ENCODE results near the gene RMC1. TPM values are rescaled to one million over a fixed set of nuclear protein-coding genes. Genes with fewer than 3 reads are reported as not detected.
"Not testable (repeated sequence)": the region's sequence is repeated elsewhere in the genome, so short reads cannot be mapped to it uniquely, and the experiment has no call there.

The RMC1 gene
- total RNA-seq, 1 donor from 2014 or later: 28.5 TPM

DNA sequence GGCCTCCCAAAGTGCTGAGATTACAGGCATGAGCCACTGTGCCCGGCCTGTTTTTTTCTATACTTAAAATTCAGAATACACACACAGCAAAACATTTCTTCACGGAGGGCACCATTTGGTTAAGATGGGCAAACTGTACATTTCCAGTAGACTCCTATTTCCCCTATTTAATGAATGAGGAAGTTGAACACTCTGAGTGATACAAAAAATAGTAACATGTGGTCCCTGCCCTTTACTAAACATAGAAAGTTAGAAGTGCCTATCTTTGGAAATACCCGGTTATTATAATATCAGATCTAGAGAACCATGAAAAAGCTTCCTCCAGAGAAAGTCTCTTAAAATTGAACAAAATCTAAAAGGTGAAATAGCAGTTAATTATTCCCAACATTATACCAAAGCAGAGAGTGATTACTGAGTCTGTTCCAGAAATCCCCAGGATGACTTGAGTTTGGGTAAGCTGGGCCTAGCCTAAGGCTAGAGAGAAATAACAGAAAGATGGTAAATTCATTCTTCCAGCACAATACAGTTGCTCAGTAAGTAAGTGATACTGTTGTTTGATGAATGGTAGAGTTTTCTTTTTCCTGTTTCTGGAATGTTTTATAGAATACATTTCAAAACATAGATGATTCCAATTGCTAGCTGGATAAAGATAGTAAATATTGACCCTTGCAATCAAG is 23.3 kb upstream of the RMC1 start:
- no peaks in the 10 kb centered on the region for H3K9me3 Mint-ChIP-seq (ENCODE audit: low read depth)
- TF ChIP-seq, protein P1, sequence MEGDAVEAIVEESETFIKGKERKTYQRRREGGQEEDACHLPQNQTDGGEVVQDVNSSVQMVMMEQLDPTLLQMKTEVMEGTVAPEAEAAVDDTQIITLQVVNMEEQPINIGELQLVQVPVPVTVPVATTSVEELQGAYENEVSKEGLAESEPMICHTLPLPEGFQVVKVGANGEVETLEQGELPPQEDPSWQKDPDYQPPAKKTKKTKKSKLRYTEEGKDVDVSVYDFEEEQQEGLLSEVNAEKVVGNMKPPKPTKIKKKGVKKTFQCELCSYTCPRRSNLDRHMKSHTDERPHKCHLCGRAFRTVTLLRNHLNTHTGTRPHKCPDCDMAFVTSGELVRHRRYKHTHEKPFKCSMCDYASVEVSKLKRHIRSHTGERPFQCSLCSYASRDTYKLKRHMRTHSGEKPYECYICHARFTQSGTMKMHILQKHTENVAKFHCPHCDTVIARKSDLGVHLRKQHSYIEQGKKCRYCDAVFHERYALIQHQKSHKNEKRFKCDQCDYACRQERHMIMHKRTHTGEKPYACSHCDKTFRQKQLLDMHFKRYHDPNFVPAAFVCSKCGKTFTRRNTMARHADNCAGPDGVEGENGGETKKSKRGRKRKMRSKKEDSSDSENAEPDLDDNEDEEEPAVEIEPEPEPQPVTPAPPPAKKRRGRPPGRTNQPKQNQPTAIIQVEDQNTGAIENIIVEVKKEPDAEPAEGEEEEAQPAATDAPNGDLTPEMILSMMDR (IDR thresholded peaks at IDR 0.05; ENCODE audit: unreplicated experiment): no peak
- peaks cover 25% of the 10 kb centered on the region for H3K36me3 Mint-ChIP-seq (ENCODE audit: insufficient read depth)
- no peak overlapping the region for H3K4me3 Mint-ChIP-seq (ENCODE audit: low read depth)
- no peak overlapping the region for H3K27ac Mint-ChIP-seq
- H3K27me3 Mint-ChIP-seq: no peaks in the 10 kb centered on the region
- peaks cover 5% of the 10 kb centered on the region for H3K4me1 Mint-ChIP-seq (ENCODE audit: low read depth)
- no peak for DNase-seq (ENCODE audit: low spot score, unreplicated experiment)

DNA sequence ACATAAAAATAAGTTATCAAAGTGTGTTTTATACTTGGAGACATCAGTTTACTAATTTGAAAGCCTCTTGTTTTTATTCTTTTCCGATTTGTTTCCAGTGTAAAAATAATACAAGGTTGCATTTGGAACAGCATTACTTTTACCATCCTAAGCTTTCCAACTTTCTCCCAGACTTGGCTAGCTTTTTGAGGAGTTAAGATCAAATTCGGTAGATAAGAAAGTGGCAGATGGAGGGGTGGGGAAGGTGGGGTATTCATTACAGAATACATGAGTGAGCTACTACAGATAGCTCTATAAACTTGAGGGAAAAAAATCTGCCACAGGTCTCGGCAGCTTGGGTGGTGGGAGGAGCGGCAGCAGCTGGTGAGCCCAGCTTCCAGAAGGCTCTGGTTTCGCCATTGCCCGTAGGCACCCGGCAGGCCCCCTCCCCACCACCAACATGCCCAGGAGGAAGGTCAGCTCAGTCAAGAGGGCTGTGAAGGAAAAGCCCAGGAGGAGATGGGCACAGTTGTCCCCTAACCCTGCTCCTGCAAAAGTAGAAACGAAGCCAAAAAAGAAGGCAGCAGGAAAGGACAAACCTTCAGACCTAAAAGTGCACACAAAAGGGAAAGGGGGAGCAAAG is 18.6 kb upstream of the RMC1 start:
- Mint-ChIP-seq H3K4me3 (ENCODE audit: low read depth) (no peak overlapping the region), H3K4me1 (ENCODE audit: low read depth) (peaks cover 15% of the 10 kb centered on the region), H3K9me3 (ENCODE audit: low read depth) (no peaks in the 10 kb centered on the region), H3K27ac (no peak overlapping the region), H3K36me3 (ENCODE audit: insufficient read depth) (peaks cover 13% of the 10 kb centered on the region), H3K27me3 (no peaks in the 10 kb centered on the region)
- DNase-seq (ENCODE audit: low spot score, unreplicated experiment): no peak
- TF ChIP-seq, protein P1 (IDR thresholded peaks at IDR 0.05; ENCODE audit: unreplicated experiment): no peak

DNA sequence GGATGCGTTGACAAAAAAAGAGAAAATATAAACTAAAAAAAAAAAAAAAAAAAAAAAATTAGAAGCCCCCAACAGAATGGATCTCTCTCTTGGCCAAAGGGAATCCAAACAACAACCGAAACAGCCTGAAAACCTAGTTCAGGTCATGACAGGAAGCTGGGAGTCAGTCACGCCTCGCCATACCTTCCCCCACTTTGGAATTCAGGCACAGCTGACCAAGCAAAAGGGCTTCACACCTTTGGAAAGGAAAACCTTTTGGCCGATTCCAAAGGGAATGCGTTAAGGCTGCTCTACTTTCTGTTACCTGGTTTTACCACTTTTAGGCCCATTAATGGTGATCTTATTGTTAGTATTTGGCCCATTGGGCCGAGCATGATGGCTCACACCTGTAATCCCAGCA is 17.9 kb upstream of the RMC1 start:
- Mint-ChIP-seq H3K27me3 (no peaks in the 10 kb centered on the region), H3K27ac (no peak overlapping the region), H3K9me3 (ENCODE audit: low read depth) (peaks cover 4% of the 10 kb centered on the region), H3K4me1 (ENCODE audit: low read depth) (peaks cover 15% of the 10 kb centered on the region), H3K36me3 (ENCODE audit: insufficient read depth) (peaks cover 10% of the 10 kb centered on the region), H3K4me3 (ENCODE audit: low read depth) (no peak overlapping the region)
- DNase-seq (ENCODE audit: low spot score, unreplicated experiment): no peak
- TF ChIP-seq, protein P1 (IDR thresholded peaks at IDR 0.05; ENCODE audit: unreplicated experiment): no peak

DNA sequence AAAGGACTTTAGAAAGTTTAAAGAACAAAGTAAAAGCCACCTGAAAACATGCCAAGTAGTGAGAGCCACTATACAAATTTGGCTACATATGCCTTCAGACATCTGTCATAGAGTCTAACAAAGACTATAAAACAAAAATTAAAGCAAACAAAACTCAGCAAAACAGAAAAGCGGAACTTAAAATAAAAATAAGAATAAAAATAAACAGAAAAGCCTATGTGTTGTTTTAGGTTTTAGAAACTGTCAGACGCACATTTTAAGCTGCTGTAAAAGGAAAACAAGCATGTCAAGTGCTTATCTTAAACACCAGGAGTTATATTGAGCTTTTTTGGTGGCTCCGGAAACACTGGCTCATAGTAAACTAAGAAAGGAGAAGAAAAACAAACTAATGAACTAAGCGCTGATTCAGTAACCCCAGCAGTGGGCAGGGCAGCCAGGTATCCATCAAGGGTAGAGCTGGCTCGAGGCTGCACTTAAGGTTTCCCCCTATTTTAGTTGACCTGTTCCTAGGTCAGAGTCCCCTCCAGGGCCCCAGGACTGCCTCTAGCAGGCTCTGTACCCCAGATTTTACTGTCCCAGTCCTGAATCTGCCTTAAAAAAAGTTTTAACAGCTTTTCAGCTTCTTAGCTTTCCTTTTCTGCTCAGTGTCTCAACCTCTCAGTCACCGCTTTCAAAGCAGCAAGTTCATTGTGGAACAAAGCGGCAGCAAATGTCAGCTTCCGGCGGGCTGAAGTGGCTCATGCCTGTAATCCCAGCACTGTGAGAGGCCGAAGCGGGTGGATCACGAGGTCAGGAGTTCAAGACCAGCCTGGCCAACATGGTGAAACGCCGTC is 15.4 kb upstream of the RMC1 start:
- Mint-ChIP-seq H3K4me3 (ENCODE audit: low read depth) (no peak overlapping the region), H3K27me3 (no peaks in the 10 kb centered on the region), H3K9me3 (ENCODE audit: low read depth) (peaks cover 14% of the 10 kb centered on the region), H3K27ac (peak overlapping the region; percentile 85), H3K36me3 (ENCODE audit: insufficient read depth) (peaks cover 5% of the 10 kb centered on the region), H3K4me1 (ENCODE audit: low read depth) (peaks cover 15% of the 10 kb centered on the region)
- TF ChIP-seq, protein P1 (IDR thresholded peaks at IDR 0.05; ENCODE audit: unreplicated experiment): no peak
- no peak for DNase-seq (ENCODE audit: low spot score, unreplicated experiment)

DNA sequence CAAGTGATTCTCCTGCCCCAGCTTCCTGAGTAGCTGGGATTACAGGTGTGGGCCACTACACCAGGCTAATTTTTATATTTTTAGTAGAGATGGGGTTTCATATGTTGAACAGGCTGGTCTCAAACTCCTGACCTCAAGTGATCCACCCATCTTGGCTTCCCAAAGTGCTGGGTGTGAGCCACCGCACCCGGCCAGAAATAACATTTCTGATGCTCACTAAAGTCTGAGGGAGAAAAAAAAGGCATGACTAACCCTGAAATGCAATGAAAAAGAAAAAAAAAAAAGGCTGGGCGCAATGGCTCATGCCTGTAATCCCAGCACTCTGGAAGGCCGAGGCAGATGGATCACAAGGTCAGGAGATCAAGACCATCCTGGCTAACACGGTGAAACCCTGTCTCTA is 13.7 kb upstream of the RMC1 start:
- H3K36me3 Mint-ChIP-seq (ENCODE audit: insufficient read depth); DNase-seq (ENCODE audit: low spot score, unreplicated experiment); H3K27me3 Mint-ChIP-seq; H3K27ac Mint-ChIP-seq; H3K4me3 Mint-ChIP-seq (ENCODE audit: low read depth): not testable (repeated sequence)
- peaks cover 11% of the 10 kb centered on the region for H3K4me1 Mint-ChIP-seq (ENCODE audit: low read depth)
- peaks cover 14% of the 10 kb centered on the region for H3K9me3 Mint-ChIP-seq (ENCODE audit: low read depth)
